Activated T-cell treated with anti-CD3 and anti-CD28 coated beads, Interleukin-2, amount 50 U/mL, for 72 hours (primary cell): ENCODE measurements around the gene TCEA2. TPM values are rescaled to one million over a fixed set of nuclear protein-coding genes. Genes with fewer than 3 reads are reported as not detected.
"Not testable (repeated sequence)": the region's sequence is repeated elsewhere in the genome, so short reads cannot be mapped to it uniquely, and the experiment has no call there.

ENCODE experiments used
- ATAC-seq, 2 donors: fragments of 150-1000 bp; cut with Tn5 transposase; replicated peaks in 1 of 2; 2 replicates each; pipeline ENCODE4 v1.10.0; 2021; ENCODE audit warnings: moderate library complexity in 2 of 2, mild to moderate bottlenecking in 1 of 2
- DNase-seq, 2 donors: peaks; one replicate each; pipeline ENCODE4 v3.0.0; 2021 to 2022; ENCODE audit warnings: mixed read lengths in 1 of 2
- H3K27ac Mint-ChIP-seq: one replicate; pipeline ENCODE4 v1.8.0; 2022; ENCODE audit warnings: mild to moderate bottlenecking, moderate library complexity, mixed read lengths
- H3K27me3 Mint-ChIP-seq: one replicate; pipeline ENCODE4 v1.8.0; 2022; ENCODE audit warnings: low read depth, mixed read lengths
- H3K36me3 Mint-ChIP-seq, 2 donors: one replicate each; pipeline ENCODE4 v1.8.0; 2022; ENCODE audit warnings: mixed read lengths in 2 of 2, mild to moderate bottlenecking in 1 of 2; ENCODE audit not compliant: insufficient read depth in 2 of 2
- H3K4me1 Mint-ChIP-seq: one replicate; pipeline ENCODE4 v1.8.0; 2022; ENCODE audit warnings: low read depth, mixed read lengths
- H3K4me3 Mint-ChIP-seq, 2 donors: one replicate each; pipeline ENCODE4 v1.8.0; 2022; ENCODE audit warnings: mild to moderate bottlenecking in 2 of 2, mixed read lengths in 2 of 2, moderate library complexity in 2 of 2
- H3K9me3 Mint-ChIP-seq, 2 donors: one replicate each; pipeline ENCODE4 v1.8.0; 2022; ENCODE audit warnings: mixed read lengths in 2 of 2
- total RNA-seq, 2 donors: library from RNA; stranded (reverse); gene quantifications; one replicate each; pipeline ENCODE4 v1.2.3, GENCODE V29; 2022

Gene TCEA2
- total RNA-seq, 2 donors from 2014 or later = 55.5 to 61.6 TPM

DNA sequence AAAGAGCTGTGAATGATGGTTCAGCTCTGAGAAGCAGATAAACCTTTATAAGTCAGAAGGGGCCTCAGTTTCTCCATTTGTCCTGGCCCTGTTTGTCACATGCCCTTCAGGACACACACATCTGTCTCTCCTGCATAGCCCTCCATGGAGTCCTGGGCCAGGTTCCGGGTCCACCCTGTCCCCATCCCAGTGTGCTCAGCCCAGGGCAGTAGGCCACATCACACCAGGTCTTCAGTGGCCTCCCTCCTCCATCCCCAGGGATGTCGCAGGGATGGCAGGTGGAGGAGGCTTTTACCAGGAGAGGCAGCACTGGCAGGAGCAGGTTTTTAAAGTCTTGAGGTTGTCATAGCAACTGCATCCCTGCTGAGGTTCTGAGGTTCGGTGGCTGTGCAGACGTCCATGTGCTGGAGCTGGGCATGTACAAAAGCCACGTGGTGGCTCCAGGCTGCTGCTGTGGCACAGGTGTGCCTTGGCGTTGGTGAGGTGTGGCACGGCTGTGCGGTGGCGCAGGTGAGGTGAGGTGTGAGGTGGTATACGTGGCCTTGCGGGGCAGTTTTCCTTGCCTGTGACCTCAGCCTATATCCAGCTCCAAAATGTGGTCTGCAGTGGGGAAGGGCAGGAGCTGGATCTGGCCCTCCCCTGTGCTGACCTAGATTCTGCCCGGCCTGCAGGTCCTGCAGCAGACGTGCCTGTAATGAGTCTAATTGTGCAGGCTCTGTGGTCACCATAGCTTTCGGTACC is 52.3 kb downstream of the TCEA2 start:
- H3K4me1 Mint-ChIP-seq = peaks cover 6% of the 10 kb centered on the region
- H3K4me3 Mint-ChIP-seq = no peak overlapping the region

DNA sequence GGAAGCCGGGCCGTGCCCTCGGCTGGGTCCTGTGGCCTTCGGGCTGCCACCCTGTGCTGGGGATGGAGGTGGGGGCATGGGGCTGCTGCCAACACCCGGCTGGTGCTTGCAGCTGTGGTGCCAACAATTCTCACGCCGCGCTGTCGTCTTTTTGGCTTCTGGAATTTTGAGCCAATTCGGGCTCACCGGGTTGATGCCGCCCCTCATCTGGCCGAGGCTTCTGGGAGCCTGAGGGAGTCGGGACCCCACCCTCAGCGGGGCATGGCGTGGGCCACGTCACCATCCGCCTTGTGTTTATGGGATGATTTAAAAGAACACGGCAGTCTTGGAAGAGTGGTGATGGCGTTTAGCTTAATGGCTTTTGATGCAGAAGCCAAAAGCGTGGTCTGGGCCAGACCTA is 53.0 kb downstream of the TCEA2 start:
- Mint-ChIP-seq H3K4me3 (no peak overlapping the region), H3K4me1 (peaks cover 9% of the 10 kb centered on the region), H3K36me3 (no peaks in the 10 kb centered on the region), H3K9me3 (no peaks in the 10 kb centered on the region), H3K27me3 (no peaks in the 10 kb centered on the region), H3K27ac (no peak overlapping the region)
- ATAC-seq = no peak
- DNase-seq = no peak

More for the DNA sequence above, 52.3 kb downstream of the TCEA2 start:
- H3K27me3 Mint-ChIP-seq = no peaks in the 10 kb centered on the region
- no peaks in the 10 kb centered on the region for H3K9me3 Mint-ChIP-seq
- no peak overlapping the region for H3K27ac Mint-ChIP-seq
- ATAC-seq = no peak
- DNase-seq = no peak
- no peaks in the 10 kb centered on the region for H3K36me3 Mint-ChIP-seq

DNA sequence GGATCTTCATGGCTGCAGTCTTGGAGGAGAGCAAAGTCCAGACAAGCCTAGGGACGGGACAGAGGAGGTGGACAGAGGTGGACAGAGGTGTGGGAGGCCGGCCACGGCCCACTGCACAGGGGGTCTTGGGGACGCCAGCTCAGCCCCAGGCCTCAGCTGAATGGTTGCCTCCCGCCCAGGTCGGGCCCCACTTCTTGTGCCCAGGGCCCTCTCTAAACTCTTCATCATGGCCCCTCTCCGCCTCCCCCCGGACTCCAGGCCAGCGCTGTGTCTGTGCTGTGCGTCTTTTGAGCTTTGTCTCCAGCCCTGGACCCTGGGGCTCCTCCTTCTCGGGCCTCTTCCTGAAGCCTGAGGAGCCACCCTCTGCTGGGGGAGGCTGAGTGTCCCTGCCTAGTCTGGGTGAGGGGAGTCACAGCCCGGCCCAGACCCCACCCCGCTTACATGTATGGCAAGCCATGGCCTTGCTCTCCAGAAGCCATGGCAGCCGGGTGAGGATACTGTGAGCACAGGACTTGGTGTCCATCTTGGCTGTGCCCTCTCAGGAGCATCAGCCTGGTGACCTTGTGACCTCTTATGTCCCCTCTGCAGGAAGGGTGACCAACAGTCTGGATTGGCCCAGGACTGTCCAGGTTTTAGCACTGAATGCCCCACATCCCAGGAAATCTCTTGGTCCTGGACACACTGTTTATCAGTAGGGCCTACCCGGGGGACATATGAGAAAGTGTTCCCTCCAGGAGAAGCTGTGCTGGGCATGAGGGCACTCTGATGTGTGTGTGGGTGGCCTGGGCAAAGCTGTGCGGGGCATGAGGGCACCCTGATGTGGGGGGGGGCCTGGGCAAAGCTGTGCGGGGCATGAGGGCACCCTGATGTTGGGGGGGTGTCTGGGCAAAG is 53.8 kb downstream of the TCEA2 start:
- Mint-ChIP-seq H3K9me3 (no peaks in the 10 kb centered on the region), H3K4me3 (no peak overlapping the region), H3K27ac (no peak overlapping the region), H3K4me1 (peaks cover 9% of the 10 kb centered on the region), H3K27me3 (no peaks in the 10 kb centered on the region), H3K36me3 (no peaks in the 10 kb centered on the region)
- no peak for ATAC-seq
- DNase-seq = no peak

DNA sequence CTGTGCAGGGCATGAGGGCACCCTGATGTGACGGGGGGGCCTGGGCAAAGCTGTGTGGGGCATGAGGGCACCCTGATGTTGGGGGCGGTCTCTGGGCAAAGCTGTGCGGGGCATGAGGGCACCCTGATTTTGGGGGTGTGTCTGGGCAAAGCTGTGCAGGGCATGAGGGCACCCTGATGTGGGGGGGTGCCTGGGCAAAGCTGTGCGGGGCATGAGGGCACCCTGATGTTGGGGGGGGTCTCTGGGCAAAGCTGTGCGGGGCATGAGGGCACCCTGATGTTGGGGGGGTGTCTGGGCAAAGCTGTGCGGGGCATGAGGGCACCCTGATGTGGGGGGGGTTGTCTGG is 54.4 kb downstream of the TCEA2 start:
- H3K4me1 Mint-ChIP-seq, DNase-seq, H3K9me3 Mint-ChIP-seq, H3K36me3 Mint-ChIP-seq, ATAC-seq, H3K4me3 Mint-ChIP-seq, H3K27me3 Mint-ChIP-seq, H3K27ac Mint-ChIP-seq: not testable (repeated sequence)

DNA sequence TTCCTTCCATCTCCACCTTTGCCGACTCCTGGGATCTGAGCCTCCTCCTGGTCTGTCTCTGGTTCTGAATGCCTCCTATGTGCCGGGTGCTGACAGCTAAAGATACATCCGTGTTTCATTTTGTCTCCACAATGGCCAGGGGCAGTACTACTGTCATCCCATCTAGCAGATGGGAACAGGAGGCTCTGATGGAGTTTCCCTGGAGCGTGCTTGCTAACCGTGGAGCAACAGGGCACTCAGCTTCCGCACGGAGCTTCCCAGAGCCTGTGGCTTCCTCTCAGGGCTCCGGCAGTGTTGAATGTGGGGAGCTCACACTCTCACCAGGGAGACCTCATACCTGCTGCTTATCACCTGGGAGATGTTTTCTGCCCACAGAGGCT is 56.3 kb downstream of the TCEA2 start:
- DNase-seq (no peak), ATAC-seq (no peak)
- Mint-ChIP-seq H3K27ac (no peak overlapping the region), H3K9me3 (no peaks in the 10 kb centered on the region), H3K27me3 (no peaks in the 10 kb centered on the region), H3K36me3 (no peaks in the 10 kb centered on the region), H3K4me3 (no peak overlapping the region), H3K4me1 (peaks cover 9% of the 10 kb centered on the region)

DNA sequence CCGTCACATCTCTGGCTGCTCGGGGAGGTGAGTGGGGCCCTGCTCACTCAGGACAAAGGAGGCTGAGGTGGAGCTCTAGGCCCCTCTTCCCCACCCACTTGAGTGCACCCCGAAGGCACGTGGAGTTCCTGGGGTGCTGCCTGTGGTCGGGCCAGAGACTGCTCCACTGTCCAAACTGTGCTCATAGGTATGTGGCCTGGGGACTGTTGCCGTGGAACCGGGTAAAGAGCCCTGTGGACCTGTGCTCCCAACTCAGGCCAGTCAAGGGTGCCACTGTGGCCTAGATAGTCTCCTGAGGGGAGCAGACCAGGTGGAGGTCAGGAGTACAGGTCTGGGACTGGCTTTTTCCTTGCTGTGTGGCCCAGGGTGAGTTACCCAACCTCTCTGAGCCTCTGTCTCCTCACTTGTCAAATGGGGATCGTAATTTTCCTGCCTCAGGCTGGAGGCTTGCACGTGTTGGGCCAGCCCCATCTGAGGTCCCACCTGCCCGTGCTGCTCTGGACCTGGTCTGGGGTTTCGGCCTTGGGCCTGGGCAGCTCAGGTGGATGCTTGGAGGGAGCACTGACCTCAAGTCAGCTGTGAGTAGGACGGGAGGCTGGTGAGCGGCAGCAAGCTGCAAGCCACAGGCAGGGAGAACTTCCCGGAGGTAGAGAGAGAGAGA is 56.8 kb downstream of the TCEA2 start:
- Mint-ChIP-seq H3K4me3 (peak overlapping the region; percentile 63 to 72), H3K9me3 (no peaks in the 10 kb centered on the region), H3K27ac (no peak overlapping the region), H3K27me3 (no peaks in the 10 kb centered on the region), H3K4me1 (peaks cover 9% of the 10 kb centered on the region), H3K36me3 (no peaks in the 10 kb centered on the region)
- no peak for DNase-seq
- ATAC-seq = peak in 1 of 2 donors; percentile 35

DNA sequence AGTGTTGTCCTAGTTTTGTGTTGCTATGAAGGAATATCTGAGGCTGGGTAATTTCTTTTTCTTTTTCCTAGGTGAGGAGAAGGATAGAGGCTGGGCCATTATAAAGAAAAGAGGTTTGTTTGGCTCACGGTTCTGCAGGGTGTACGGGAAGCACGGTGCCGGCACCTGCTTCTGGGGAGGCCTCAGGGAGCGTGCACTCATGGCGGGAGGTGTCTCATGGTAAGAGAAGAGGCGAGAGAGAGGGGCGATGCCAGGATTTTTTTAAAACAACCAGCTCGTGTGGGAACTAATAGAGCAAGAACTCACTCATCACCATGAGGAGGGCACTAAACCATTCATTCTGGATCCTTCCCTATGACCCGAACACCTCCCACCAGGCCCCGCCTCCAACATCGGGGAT is 58.6 kb downstream of the TCEA2 start:
- Mint-ChIP-seq H3K4me3 (no peak overlapping the region), H3K27ac (no peak overlapping the region), H3K27me3 (no peaks in the 10 kb centered on the region), H3K36me3 (no peaks in the 10 kb centered on the region), H3K9me3 (no peaks in the 10 kb centered on the region), H3K4me1 (peaks cover 9% of the 10 kb centered on the region)
- no peak for DNase-seq
- no peak for ATAC-seq

Other genes with a start within 250 kb of the TCEA2 start
- gene ZBTB46, start 231.9 kb upstream of the TCEA2 start, total RNA-seq = 1 to 10 TPM; 2.7 to 8.2 TPM
- under 1 TPM in 1 of 2 donors, not detected in 1; 0.22 TPM for gene ABHD16B, start 201.7 kb upstream of the TCEA2 start, total RNA-seq
- gene TPD52L2, start 197.9 kb upstream of the TCEA2 start, total RNA-seq = 10 to 100 TPM; 71.5 to 76.8 TPM
- 10 to 100 TPM; 37.6 to 40.5 TPM for gene DNAJC5, start 168.1 kb upstream of the TCEA2 start, total RNA-seq
- 10 to 100 TPM; 27.9 to 33.1 TPM for gene UCKL1, start 106.8 kb upstream of the TCEA2 start, total RNA-seq
- gene ZNF512B, start 93.3 kb upstream of the TCEA2 start, total RNA-seq = 10 to 100 TPM; 20.0 to 20.6 TPM
- 10 to 100 TPM; 54.6 to 77.0 TPM for gene SAMD10, start 83.6 kb upstream of the TCEA2 start, total RNA-seq
- gene PRPF6, start 82.1 kb upstream of the TCEA2 start, total RNA-seq = 10 to 100 TPM; 77.5 to 95.7 TPM
- 10 to 100 TPM; 28.6 to 35.6 TPM for gene C20orf204, start 27.0 kb upstream of the TCEA2 start, total RNA-seq
- gene SOX18, start 13.6 kb upstream of the TCEA2 start, total RNA-seq = under 1 TPM; 0.46 to 0.72 TPM
- gene RGS19, start 16.3 kb downstream of the TCEA2 start, total RNA-seq = 10 to 100 TPM; 38.1 to 40.0 TPM
- gene OPRL1, start 16.9 kb downstream of the TCEA2 start, total RNA-seq = 1 to 10 TPM; 1.3 to 1.7 TPM
- under 1 TPM in 1 of 2 donors, not detected in 1; 0.29 TPM for gene LKAAEAR1, start 21.2 kb downstream of the TCEA2 start, total RNA-seq
- gene NPBWR2, start 44.4 kb downstream of the TCEA2 start, total RNA-seq = not detected
- under 1 TPM; 0.12 to 0.23 TPM for gene MYT1, start 101.3 kb downstream of the TCEA2 start, total RNA-seq
- 10 to 100 TPM; 52.8 to 67.8 TPM for gene PCMTD2, start 192.6 kb downstream of the TCEA2 start, total RNA-seq